ENCODE results near the gene HOXA5.
A peak's percentile ranks its signal among the peaks of the same experiment; 100 is the strongest.

HOXA5 gene

DNA sequence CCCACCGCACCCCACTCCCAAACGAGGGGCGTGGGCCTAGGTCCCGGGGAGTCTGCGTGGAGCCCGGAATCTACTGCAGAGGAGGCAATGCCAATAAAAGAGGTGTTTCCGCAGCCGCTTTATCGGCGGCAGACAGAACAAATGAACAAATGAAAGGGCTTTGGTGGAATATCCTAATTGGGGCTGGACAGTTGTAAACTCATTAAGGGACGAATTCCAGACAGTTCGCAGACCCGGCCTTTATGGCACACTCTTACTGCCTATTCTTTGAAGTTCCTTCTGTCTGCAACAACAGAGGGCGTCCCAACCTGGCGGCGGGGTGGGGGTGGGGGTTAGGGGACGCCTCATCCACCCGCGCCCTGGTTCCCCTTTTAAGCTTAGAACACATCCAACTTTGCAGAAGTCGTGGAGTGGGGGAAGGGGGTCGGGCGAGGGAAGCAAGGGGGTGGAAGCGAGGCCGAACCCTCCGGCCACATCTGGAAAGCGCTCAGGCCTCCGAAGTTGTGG is 17.8 kb upstream of the HOXA5 start:
- Histone ChIP-seq H3K9ac (ENCODE audit: low read depth, low read length) (peak overlapping the region; percentile 61; the same call in 1 of the 2 replicates), H3K9me3 (ENCODE audit: control insufficient read depth, insufficient read depth, low read length) (peaks cover 2% of the 10 kb centered on the region; the same call in 1 of the 2 replicates), H3K36me3 (ENCODE audit: insufficient read depth, low read length) (no peaks in the 10 kb centered on the region), H3K4me1 (ENCODE audit: insufficient read depth, low read length) (no peaks in the 10 kb centered on the region)

DNA sequence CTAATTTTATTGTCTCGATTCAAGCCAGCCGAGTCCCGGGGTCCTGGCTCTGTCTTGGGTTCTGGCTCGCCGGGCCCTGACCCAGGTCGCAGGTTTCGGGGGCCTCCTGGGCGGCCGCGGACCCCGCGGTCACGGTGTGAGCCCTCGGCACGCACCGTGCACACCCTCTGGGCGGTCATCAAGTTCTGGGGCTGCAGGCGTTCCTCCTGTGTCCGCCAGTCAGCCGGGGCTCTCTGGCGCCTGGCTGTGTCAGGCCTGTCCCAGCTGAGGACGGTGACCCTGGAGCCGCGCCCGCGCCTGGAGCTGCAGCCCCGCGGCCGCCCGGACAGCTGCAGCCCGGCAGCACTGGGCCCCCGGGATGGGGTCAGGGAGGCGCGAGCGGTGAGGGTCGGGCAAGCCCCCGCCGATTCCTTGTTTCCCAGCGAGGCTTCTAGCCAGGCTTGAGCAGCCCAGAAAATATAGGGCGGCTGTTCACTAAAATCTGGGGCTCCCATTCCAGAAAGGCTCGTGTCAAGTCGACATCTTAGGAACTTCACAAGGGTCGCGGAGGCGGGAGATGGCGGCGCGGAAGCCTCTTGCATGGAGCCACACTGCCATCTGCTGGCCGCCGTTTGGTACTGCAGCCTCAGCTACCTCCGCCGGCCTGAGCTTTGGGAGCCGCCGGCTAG is 17.2 kb upstream of the HOXA5 start:
- H3K4me1 ChIP-seq (ENCODE audit: insufficient read depth, low read length), result no peaks in the 10 kb centered on the region
- no peaks in the 10 kb centered on the region for H3K36me3 ChIP-seq (ENCODE audit: insufficient read depth, low read length)
- peak overlapping the region; percentile 61; the same call in 1 of the 2 replicates for H3K9ac ChIP-seq (ENCODE audit: low read depth, low read length)

DNA sequence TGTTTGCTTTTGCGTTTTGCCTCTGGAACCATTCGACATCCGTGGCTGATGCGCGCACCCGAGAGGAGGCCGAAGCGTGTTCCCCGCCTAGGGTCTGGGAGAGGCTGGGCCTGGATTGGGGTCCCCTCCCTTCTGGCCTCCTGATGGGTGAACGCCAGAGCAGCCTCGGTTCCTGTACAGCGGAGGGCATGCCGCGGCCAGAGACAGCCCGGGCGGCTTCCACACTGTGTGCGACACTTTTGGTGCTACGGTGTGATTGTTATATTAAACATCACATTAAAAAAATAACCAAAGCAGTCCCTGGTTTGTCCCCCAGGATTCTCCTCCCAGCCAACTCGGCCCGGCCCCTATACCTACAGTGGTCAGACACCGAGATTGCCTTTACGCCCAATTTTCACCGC is 16.7 kb upstream of the HOXA5 start:
- Histone ChIP-seq H3K36me3 (ENCODE audit: insufficient read depth, low read length) (no peaks in the 10 kb centered on the region), H3K4me1 (ENCODE audit: insufficient read depth, low read length) (no peaks in the 10 kb centered on the region), H3K9ac (ENCODE audit: low read depth, low read length) (peak overlapping the region; percentile 61; the same call in 1 of the 2 replicates), H3K9me3 (ENCODE audit: control insufficient read depth, insufficient read depth, low read length) (peaks cover 3% of the 10 kb centered on the region; the same call in 1 of the 2 replicates)

More for the DNA sequence above, 17.2 kb upstream of the HOXA5 start:
- peaks cover 3% of the 10 kb centered on the region; the same call in 1 of the 2 replicates for H3K9me3 ChIP-seq (ENCODE audit: control insufficient read depth, insufficient read depth, low read length)

DNA sequence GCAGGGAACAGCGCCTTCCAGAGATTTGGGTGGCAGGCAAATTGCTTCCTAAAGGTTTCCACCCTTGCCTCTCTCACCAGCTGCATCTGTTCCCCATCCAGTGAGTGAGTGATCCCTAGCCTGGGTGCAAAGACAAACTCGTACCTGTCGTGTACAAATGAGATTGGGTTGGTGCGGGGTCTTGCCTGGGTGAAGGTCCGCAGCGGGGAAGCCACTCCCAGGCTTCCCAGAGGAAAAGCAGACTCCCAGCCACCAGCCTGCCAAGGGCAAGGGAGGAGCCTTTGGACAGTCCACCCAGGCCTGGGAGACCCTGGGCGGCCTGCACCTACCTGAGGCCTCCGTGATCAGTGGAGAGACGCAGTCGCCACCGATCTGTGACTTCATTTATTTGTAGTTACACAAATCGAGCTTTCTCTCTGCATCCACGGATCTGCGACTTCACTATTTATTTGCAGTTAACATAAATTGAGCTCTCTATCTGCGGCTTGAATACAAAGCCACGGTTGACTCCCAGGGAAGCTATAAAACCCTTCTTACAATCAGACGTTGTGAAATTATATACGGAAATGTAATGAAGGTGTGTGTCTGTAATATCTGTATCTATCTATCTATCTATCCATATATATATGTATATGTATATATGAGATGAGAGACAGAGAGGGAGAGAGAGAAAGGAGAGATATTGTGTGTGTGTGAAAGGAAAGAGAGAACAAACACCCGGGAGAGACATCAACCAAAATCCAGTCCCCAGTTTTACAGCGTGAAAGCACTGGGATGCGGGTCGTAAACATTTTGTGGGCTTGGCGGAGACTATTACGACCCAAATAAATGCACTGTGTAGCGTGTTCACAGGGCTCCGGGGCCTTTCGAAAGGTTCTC is 16.0 kb upstream of the HOXA5 start:
- Histone ChIP-seq H3K9me3 (ENCODE audit: control insufficient read depth, insufficient read depth, low read length) (peaks cover 3% of the 10 kb centered on the region; the same call in 1 of the 2 replicates), H3K4me1 (ENCODE audit: insufficient read depth, low read length) (no peaks in the 10 kb centered on the region), H3K36me3 (ENCODE audit: insufficient read depth, low read length) (no peaks in the 10 kb centered on the region), H3K9ac (ENCODE audit: low read depth, low read length) (no peak overlapping the region)

DNA sequence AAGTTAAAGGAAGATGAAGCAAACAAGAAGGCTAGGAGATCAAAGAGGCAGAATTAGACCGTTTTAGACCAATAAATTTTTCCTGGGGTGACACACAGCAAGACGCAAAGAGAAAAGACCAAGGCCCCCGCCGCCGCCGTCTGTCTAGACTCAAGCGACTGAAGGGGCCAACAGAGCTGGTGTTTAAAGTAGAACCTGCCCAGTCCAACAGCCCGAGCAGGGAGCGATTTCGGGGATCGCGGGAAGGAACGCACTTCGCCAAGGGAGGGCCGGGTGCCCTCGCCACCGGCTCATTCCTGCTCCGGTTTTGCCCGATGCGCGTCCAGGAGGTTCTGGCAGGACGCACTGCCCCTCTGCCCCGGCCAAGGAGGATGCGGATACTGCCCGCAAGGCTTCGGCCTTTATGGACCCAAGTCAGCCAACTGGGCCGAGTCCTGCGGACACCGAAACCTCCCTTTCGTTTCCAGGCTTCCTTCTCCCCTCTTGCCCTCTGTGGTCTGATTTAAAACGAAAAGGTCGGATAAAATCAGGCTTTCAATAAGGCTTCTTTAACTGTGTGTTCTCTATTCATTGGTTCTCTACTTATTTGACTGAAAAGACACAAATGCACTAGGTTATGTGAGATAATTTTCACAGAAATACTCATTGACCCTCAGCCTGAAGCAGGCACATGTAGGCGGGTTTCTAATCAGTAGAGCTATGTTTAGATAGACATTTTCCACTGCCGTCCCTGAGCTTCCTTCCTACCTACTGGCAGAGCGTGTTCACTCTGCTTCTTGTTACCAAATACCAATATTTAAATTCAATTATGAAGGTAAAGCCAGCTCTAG is 15.2 kb upstream of the HOXA5 start:
- peaks cover 3% of the 10 kb centered on the region; the same call in 1 of the 2 replicates for H3K9me3 ChIP-seq (ENCODE audit: control insufficient read depth, insufficient read depth, low read length)
- H3K36me3 ChIP-seq (ENCODE audit: insufficient read depth, low read length), result no peaks in the 10 kb centered on the region
- no peak overlapping the region for H3K9ac ChIP-seq (ENCODE audit: low read depth, low read length)
- H3K4me1 ChIP-seq (ENCODE audit: insufficient read depth, low read length), result no peaks in the 10 kb centered on the region

DNA sequence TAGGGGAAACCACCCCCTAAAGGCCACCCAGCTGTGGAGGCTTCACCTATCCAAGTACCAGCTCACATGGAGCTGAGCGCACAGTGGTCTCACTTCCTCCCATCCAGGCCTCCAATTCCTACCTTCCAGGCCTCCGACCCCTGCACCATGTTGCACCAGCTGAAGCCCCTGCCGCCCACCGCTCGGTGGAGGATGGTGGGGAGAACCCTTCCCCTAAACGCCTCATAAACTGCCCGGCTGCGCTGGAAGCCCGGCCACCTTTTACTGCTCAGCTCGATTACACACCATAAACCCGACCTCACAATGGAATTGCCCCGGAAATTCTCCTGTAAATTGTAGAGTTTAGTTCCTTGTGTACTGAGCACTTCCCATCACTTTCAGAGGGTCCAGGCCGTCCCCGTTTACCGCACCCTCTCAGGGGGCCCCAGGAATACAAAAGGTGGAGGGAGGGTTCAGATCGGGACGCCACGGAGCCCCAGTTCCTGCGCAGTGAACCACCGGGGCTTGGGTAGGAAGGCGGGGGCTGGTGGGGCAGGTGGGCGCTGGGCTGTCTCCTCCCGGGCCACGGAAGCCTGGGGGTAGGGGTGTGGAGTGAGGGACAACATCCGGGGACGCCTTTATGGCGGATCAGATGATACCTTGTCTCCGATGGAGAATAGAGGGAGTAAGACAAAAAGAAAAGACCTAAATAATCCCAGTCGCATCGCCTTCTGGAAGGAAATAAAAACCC is 14.4 kb upstream of the HOXA5 start:
- no peaks in the 10 kb centered on the region for H3K36me3 ChIP-seq (ENCODE audit: insufficient read depth, low read length)
- no peaks in the 10 kb centered on the region for H3K4me1 ChIP-seq (ENCODE audit: insufficient read depth, low read length)
- no peak overlapping the region for H3K9ac ChIP-seq (ENCODE audit: low read depth, low read length)

DNA sequence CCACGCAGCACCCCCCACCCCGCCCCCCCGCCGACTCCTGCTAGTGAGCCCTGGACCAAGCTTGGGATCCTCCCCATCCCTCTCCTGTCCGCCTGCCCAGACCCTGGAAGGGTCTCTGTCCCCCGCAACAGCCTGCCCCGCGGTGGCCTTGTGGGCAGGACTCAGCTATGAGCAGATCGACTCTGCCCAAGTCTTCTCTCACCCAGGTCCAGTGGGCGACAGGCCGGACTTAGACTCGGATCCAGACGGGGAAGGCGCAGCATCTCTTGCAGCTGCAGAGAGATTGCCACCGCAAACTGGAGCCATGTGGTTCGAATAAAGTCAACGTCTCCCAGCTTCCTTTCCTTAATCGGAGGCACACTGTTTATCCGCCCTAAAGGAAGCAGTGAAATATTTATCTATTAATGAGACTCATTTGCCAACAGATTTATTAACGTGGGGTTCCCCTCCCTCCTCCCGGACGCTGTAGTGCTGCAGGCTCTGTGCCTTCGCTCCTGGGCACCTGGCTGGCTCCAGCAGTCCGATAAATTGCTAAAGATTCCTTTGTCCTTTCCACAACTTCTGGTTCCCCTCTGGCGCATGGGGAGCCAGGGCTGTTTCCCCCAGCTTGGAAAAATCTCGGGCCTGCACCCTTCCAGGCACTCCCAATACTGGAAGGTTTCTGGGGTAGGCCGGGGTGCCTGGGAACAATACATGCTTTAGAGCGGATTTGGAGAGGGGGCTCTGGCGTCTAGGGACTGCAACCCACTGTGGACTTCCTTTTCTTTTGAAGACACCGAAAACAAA is 13.6 kb upstream of the HOXA5 start:
- H3K9ac ChIP-seq (ENCODE audit: low read depth, low read length), result no peak overlapping the region
- H3K9me3 ChIP-seq (ENCODE audit: control insufficient read depth, insufficient read depth, low read length), result peaks cover 3% of the 10 kb centered on the region; the same call in 1 of the 2 replicates
- H3K36me3 ChIP-seq (ENCODE audit: insufficient read depth, low read length), result no peaks in the 10 kb centered on the region
- no peaks in the 10 kb centered on the region for H3K4me1 ChIP-seq (ENCODE audit: insufficient read depth, low read length)

More for the DNA sequence above, 14.4 kb upstream of the HOXA5 start:
- peaks cover 3% of the 10 kb centered on the region; the same call in 1 of the 2 replicates for H3K9me3 ChIP-seq (ENCODE audit: control insufficient read depth, insufficient read depth, low read length)

DNA sequence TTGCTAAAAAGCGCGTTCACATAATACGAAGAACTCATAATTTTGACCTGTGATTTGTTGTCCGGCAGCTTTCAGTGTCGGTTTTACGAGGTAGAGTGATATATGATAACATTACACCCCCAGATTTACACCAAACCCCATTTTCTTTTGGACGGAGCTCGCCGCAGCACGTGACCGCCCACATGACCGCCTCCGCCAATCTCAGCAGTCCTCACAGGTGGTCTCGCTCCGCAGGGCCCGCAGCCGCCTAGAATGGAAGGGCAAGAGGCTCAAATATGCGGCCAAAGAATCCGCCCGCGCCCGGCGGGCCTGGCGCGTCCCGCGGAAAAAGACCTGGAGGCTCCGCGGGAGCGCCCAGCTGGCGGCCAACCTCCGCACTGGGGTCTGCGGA is 13.0 kb upstream of the HOXA5 start, which contains the start of gene HOXA7:
Gene HOXA7 (minus strand): TSS at position 168 of the 391 bp plus-strand sequence. CDS start 130 bp downstream, at position 38.
- peaks cover 3% of the 10 kb centered on the region; the same call in 1 of the 2 replicates for H3K9me3 ChIP-seq (ENCODE audit: control insufficient read depth, insufficient read depth, low read length)
- H3K9ac ChIP-seq (ENCODE audit: low read depth, low read length), result peak within 1 kb of the TSS; percentile 43; the same call in 1 of the 2 replicates
- H3K4me1 ChIP-seq (ENCODE audit: insufficient read depth, low read length), result no peaks in the 10 kb centered on the region
- no peaks in the 10 kb centered on the region for H3K36me3 ChIP-seq (ENCODE audit: insufficient read depth, low read length)

DNA sequence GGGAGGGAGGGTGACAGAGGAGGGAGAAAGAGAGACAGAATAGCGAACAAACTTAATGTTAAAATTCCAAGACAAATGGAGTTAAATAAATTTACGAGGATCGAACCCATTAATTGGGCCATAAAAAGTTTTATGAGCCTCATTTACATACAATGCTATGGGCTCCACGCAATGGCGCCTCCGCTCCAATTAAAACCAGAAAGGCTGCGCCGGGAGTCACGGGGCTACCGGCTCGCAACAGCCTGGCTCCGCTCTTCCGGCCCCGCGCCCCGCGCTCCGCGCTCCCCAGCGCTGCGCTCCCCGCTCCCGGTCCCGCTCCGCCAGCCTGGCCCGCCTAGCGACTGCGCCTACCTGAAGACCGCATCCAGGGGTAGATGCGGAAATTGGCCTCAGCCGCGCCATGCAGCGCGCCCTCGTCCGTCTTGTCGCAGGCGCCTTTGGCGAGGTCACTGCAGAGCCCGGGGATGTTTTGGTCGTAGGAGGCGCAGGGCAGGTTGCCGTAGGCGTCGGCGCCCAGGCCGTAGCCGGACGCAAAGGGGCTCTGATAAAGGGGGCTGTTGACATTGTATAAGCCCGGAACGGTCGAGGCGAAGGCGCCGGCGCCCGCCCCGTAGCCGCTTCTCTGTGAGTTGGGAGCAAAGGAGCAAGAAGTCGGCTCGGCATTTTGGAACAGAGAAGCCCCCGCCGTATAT is 12.5 kb upstream of the HOXA5 start:
- H3K9ac ChIP-seq (ENCODE audit: low read depth, low read length), result peak overlapping the region; percentile 43; the same call in 1 of the 2 replicates
- H3K4me1 ChIP-seq (ENCODE audit: insufficient read depth, low read length), result no peaks in the 10 kb centered on the region
- peaks cover 3% of the 10 kb centered on the region; the same call in 1 of the 2 replicates for H3K9me3 ChIP-seq (ENCODE audit: control insufficient read depth, insufficient read depth, low read length)
- no peaks in the 10 kb centered on the region for H3K36me3 ChIP-seq (ENCODE audit: insufficient read depth, low read length)

DNA sequence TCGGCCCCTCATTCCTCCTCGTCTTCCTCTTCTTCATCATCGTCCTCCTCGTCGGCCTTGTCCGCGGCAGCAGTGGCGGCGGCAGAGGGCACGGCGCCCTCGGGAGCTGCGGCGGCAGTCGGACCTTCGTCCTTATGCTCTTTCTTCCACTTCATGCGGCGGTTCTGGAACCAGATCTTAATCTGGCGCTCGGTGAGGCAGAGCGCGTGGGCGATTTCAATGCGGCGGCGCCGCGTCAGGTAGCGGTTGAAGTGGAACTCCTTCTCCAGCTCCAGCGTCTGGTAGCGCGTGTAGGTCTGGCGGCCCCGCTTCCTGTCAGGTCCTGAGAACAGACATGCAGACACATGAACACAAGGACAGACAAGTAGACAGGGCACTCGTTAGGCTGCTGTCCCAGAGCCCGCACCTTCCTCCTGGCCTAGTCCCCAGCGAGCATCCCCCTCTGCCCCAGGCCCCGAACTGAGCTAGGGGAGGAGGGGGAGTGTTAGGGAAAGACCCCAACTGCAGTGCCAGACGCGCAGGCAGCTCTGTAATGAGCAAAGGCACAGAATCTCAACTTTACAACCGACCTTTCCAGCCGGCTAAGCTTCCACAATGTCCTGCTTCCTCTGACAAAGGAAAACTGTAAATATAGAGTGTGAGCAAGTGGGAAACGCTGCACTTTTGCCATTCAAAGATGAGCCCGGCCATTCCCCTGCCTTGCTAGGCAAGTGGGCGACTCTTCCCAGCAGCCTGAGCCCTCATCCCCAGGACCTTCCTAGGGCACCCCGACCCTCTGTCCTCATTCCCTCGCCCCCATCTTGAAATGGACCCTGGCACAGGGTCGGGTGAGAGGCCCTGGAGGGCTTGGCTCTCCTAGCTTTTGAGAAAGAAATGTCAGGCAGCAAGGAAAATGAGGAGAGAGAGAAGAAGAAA is 11.7 kb upstream of the HOXA5 start:
- no peaks in the 10 kb centered on the region for H3K36me3 ChIP-seq (ENCODE audit: insufficient read depth, low read length)
- H3K9ac ChIP-seq (ENCODE audit: low read depth, low read length), result no peak overlapping the region
- peaks cover 3% of the 10 kb centered on the region; the same call in 1 of the 2 replicates for H3K9me3 ChIP-seq (ENCODE audit: control insufficient read depth, insufficient read depth, low read length)
- H3K4me1 ChIP-seq (ENCODE audit: insufficient read depth, low read length), result no peaks in the 10 kb centered on the region

DNA sequence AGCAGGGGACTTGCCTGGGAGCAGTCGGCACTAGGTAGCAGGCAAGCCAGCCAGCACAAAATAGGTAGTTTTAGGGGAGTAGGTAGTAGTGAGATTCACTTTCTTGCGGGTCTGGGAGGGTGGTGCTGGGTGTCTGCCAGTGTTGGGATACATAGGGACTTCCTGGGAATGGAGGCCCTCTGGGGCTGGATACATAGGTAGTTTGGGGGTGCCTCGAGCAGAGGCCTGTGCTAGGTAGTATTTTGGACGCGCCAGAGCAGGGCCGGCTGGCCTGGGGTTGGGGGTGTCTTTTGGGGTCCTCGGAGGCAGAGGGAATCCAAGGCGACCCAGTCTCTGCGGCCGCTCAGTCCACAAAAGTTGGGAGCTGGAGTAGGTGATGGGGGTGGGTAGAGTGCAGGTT is 10.9 kb upstream of the HOXA5 start:
- H3K4me1 ChIP-seq (ENCODE audit: insufficient read depth, low read length), result no peaks in the 10 kb centered on the region
- no peak overlapping the region for H3K9ac ChIP-seq (ENCODE audit: low read depth, low read length)
- peaks cover 3% of the 10 kb centered on the region; the same call in 1 of the 2 replicates for H3K9me3 ChIP-seq (ENCODE audit: control insufficient read depth, insufficient read depth, low read length)
- H3K36me3 ChIP-seq (ENCODE audit: insufficient read depth, low read length), result no peaks in the 10 kb centered on the region

Data from ES-I3 (cell line).